ENCODE results near the gene SCN4B.

SCN4B gene

GRCh38 chr11:118132385-118133151, 20.1 kb downstream of the SCN4B start:
- Mint-ChIP-seq H3K9me3 (no peaks in the 10 kb centered on the region), H3K27me3 (peaks cover 38% of the 10 kb centered on the region), H3K4me1 (no peaks in the 10 kb centered on the region), H3K27ac (peak overlapping the region in 1 of 2 donors; percentile 49), H3K4me3 (no peak overlapping the region)
- DNase-seq (no peak), ATAC-seq (no peak)

DNA sequence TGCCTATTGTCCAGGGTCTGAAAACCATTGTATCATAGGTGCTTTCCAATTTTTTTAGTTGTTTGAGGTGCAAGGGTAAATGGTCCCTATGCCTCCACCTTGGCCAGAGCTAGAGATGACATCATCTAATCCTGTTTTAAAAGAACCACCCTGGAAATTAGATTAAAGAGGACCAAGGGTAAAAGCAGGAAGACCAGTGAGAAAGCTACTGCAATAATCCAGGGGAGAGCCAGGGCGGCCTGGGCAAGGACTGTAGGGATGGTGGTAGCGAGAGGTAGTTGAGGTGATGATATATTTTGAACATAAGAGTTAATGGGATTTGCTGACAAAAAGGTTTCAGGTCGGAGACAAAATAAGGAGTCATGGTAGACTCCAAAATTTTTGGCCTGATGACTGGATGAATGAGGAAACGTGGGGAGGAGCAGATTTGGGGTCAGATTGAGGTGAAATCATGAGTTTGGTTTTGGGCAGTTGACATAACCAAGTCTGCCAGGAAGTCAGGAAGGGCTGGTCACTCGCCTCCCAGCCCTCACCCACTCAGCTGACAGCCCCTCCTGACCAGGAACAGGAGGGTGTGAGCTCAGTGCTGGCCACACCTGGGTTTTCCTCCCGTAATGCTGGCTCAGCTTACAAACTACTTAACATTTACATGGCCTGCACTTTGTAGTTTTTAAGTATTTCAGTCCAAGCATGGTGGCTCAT, 23.0 kb downstream of the SCN4B start:
- H3K27me3 Mint-ChIP-seq, result peaks cover 24% of the 10 kb centered on the region

DNA sequence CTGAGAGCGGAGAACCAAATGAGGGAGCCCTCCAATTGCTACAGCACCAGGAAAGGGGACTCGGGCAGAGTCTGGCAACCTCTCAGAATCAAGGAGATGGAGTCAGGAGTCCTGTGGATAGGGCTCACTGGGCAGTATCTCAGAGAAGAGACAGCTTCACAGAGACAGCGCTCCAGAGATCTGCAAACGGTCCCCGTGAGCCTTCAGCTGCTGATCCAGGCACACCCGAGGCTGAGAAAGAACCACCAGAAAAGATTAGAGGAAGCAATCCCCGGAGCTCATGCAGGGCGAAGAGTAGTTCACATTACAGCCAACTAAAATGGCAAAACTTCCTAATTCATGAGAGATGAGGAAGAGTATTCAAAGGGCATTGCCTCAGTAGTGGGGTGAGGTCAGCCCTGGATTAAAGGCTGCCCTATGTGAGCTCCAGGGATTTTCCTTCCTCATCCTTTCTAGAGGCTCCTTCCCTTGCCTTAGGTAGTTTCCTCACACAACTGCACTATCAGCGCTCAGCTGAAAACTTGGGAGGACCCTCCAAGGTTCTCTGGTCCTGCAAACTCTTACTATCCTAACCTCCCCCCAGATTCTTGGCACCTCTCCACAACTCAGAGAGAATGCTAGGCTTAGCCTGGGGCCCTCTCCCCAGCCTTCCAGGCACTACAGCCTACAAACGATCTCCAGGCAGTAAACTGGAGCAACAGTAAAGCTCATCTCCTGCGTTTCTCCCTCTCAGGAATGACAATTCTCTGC, 23.7 kb downstream of the SCN4B start:
- Mint-ChIP-seq H3K27ac (no peak overlapping the region), H3K27me3 (peaks cover 17% of the 10 kb centered on the region), H3K4me1 (no peaks in the 10 kb centered on the region), H3K4me3 (no peak overlapping the region), H3K9me3 (no peaks in the 10 kb centered on the region)
- no peak for DNase-seq
- ATAC-seq, result no peak

More for the DNA sequence above, 23.0 kb downstream of the SCN4B start:
- no peaks in the 10 kb centered on the region for H3K4me1 Mint-ChIP-seq
- DNase-seq (no peak), ATAC-seq (no peak)
- H3K27ac Mint-ChIP-seq, result no peak overlapping the region
- H3K4me3 Mint-ChIP-seq, result no peak overlapping the region
- H3K9me3 Mint-ChIP-seq, result no peaks in the 10 kb centered on the region

DNA sequence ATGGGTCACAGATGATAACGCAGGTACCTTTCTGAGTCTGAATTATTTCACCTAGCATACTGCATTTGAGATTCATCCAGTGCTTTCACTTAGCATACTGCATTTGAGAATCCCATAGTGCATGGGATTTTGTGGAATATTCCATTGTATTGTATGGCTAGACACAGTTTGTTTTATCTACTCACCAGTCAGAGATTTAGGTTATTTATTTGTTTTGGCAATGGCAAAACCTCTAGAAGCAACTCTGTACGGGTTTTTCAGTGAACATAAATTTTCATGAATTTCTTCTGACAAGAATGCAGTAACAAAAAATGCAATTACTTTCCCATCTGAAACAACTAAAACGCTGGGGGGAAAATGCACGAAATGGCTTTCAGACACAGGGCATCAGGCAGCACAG, 24.3 kb downstream of the SCN4B start:
- no peaks in the 10 kb centered on the region for H3K9me3 Mint-ChIP-seq
- no peak overlapping the region for H3K4me3 Mint-ChIP-seq
- no peak overlapping the region for H3K27ac Mint-ChIP-seq
- peaks cover 15% of the 10 kb centered on the region for H3K27me3 Mint-ChIP-seq
- H3K4me1 Mint-ChIP-seq, result no peaks in the 10 kb centered on the region
- DNase-seq (no peak), ATAC-seq (no peak)

- Mint-ChIP-seq H3K27ac (no peak overlapping the region), H3K4me1 (no peaks in the 10 kb centered on the region), H3K27me3 (peaks cover 15% of the 10 kb centered on the region), H3K9me3 (no peaks in the 10 kb centered on the region), H3K4me3 (no peak overlapping the region)
- DNase-seq (no peak), ATAC-seq (peak; percentile 57)
Observed at GRCh38 chr11:118126082-118126838, 26.4 kb downstream of the SCN4B start.

DNA sequence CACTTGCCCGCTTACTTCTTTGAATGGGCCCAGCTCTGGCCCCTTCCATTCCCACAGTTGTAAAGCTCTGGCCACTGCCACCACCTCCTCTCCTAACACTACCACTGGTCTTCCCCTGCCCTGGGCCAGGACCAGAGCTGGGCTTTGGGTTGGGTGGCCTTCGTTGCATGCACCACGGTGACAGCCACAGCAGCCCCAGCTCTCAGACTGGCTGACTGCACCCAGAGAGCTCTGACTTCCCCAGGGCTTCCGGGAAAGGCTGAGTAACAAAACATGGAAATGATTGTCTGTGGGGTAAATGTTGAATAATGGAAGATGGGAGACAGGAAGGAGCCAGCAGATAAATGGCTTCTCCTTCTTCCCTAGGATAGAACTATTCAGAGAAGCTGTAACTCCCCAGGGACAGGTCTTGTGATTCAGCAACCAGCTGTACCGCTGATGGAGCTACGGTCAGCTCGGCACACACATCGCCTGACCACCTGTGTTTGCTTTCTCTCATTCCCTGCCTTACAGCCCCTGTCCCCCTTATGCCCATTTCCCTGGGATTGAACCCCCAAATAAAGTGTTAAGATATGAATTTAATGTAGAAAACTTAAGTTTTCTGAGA, 27.6 kb downstream of the SCN4B start:
- H3K4me3 Mint-ChIP-seq, result no peak overlapping the region
- ATAC-seq (no peak), DNase-seq (no peak)
- no peaks in the 10 kb centered on the region for H3K4me1 Mint-ChIP-seq
- peaks cover 15% of the 10 kb centered on the region for H3K27me3 Mint-ChIP-seq
- H3K9me3 Mint-ChIP-seq, result peaks cover 11 to 12% of the 10 kb centered on the region in 2 donors
- no peak overlapping the region for H3K27ac Mint-ChIP-seq

DNA sequence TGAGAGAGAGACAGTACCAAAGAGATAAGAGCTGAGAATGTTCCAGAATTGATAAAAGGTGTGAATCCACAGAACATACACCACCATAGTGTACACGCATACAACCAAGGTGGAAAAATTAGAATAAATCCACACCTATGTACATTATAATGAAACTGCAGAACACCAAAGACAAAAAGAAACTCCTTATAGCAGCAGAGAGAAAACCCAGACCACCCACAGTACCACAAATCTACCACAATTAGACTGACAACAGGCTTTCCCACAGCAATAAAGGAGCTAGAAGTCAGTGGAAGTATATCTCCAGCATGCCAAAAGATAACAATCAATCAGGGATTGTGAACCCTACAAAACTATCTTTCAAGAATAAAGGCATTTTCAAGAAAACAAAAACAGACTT, 31.8 kb downstream of the SCN4B start:
- no peak overlapping the region for H3K27ac Mint-ChIP-seq
- ATAC-seq, result no peak
- no peak for DNase-seq
- H3K9me3 Mint-ChIP-seq, result peaks cover 14 to 15% of the 10 kb centered on the region in 2 donors
- no peaks in the 10 kb centered on the region for H3K27me3 Mint-ChIP-seq
- peaks cover 26% of the 10 kb centered on the region for H3K4me1 Mint-ChIP-seq
- H3K4me3 Mint-ChIP-seq, result no peak overlapping the region

DNA sequence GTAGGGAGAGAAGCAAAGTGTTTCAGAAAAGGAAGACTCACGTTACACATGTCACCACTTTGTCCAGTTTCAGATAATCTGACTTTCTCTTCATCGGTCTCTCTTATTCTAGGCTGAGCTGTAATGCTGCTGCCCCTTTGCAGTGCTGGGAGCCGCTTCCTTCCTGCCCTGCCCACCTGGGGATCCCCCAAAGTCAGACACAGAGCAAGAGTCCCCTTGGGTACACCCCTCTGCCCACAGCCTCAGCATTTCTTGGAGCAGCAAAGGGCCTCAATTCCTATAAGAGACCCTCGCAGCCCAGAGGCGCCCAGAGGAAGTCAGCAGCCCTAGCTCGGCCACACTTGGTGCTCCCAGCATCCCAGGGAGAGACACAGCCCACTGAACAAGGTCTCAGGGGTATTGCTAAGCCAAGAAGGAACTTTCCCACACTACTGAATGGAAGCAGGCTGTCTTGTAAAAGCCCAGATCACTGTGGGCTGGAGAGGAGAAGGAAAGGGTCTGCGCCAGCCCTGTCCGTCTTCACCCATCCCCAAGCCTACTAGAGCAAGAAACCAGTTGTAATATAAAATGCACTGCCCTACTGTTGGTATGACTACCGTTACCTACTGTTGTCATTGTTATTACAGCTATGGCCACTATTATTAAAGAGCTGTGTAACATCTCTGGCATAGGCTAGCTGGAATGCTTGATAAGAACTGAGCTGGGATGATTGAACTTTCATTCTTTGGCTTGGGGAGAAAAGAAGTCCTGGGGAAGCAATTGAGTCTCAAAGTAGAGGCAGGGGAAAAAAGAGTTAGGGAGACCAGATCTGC, 34.6 kb downstream of the SCN4B start:
- peak; percentile 50 to 78 for DNase-seq
- H3K4me1 Mint-ChIP-seq, result peaks cover 49% of the 10 kb centered on the region
- H3K4me3 Mint-ChIP-seq, result peak overlapping the region; percentile 64 to 76

DNA sequence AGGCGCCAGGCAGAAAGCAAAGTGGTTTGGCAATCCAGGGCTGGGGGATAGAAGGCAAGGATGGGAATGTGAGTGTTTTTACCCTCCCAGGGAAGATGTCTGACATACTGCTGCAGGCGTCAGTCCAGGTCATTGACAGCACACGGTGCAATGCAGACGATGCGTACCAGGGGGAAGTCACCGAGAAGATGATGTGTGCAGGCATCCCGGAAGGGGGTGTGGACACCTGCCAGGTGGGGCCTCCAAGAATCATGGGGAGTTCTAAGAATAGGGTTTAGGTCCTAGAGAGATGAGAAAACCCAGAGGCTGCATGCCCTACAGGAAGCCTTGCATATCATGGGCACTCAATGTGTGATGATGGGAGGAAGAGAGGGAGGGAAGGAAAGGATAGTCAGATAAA, 37.6 kb downstream of the SCN4B start:
- Mint-ChIP-seq H3K4me1 (peaks cover 71% of the 10 kb centered on the region), H3K4me3 (no peak overlapping the region), H3K9me3 (peaks cover 2 to 4% of the 10 kb centered on the region in 2 donors), H3K27me3 (no peaks in the 10 kb centered on the region), H3K27ac (no peak overlapping the region)
- no peak for DNase-seq
- no peak for ATAC-seq

More for the DNA sequence above, 34.6 kb downstream of the SCN4B start:
- Mint-ChIP-seq H3K9me3 (peaks cover 14 to 15% of the 10 kb centered on the region in 2 donors), H3K27me3 (no peaks in the 10 kb centered on the region), H3K27ac (peak overlapping the region; percentile 76 to 88)
- peak; percentile 100 for ATAC-seq

GRCh38 chr11:118114266-118114665, 38.4 kb downstream of the SCN4B start:
- Mint-ChIP-seq H3K27ac (peak overlapping the region in 1 of 2 donors; percentile 12), H3K9me3 (no peaks in the 10 kb centered on the region), H3K4me3 (no peak overlapping the region), H3K4me1 (peaks cover 70% of the 10 kb centered on the region), H3K27me3 (no peaks in the 10 kb centered on the region)
- ATAC-seq, result no peak
- no peak for DNase-seq

GRCh38 chr11:118112711-118113430, 39.8 kb downstream of the SCN4B start:
- no peak overlapping the region for H3K27ac Mint-ChIP-seq
- no peaks in the 10 kb centered on the region for H3K9me3 Mint-ChIP-seq
- ATAC-seq, result no peak
- no peak overlapping the region for H3K4me3 Mint-ChIP-seq
- H3K4me1 Mint-ChIP-seq, result peaks cover 56% of the 10 kb centered on the region
- DNase-seq, result no peak
- H3K27me3 Mint-ChIP-seq, result no peaks in the 10 kb centered on the region

GRCh38 chr11:118111744-118112035, 40.9 kb downstream of the SCN4B start:
- no peaks in the 10 kb centered on the region for H3K9me3 Mint-ChIP-seq
- H3K4me1 Mint-ChIP-seq, result peaks cover 45% of the 10 kb centered on the region
- no peak for ATAC-seq
- H3K4me3 Mint-ChIP-seq, result no peak overlapping the region
- H3K27me3 Mint-ChIP-seq, result no peaks in the 10 kb centered on the region
- no peak for DNase-seq
- no peak overlapping the region for H3K27ac Mint-ChIP-seq

- Mint-ChIP-seq H3K4me3 (no peak overlapping the region), H3K9me3 (no peaks in the 10 kb centered on the region), H3K27ac (peak overlapping the region; percentile 41 to 45), H3K4me1 (peaks cover 44% of the 10 kb centered on the region), H3K27me3 (no peaks in the 10 kb centered on the region)
- ATAC-seq, result no peak
- no peak for DNase-seq
Observed at GRCh38 chr11:118111019-118111743, 41.4 kb downstream of the SCN4B start.
